Fibroblast of skin of abdomen (primary cell): ENCODE data around the gene PAX2.

ENCODE experiments used
- DNase-seq: peaks from one replicate; pipeline ENCODE4 v3.0.0-alpha.2; 2013

PAX2 gene

GRCh38 chr10:100858747-100859483, 113.5 kb downstream of the PAX2 start:
- no peak for DNase-seq

GRCh38 chr10:100859484-100859763, 114.0 kb downstream of the PAX2 start:
- no peak for DNase-seq

- DNase-seq = no peak
Observed at GRCh38 chr10:100863433-100863832, 118.1 kb downstream of the PAX2 start.

- DNase-seq = no peak
Observed at GRCh38 chr10:100864036-100864885, 118.9 kb downstream of the PAX2 start.

GRCh38 chr10:100864978-100865377, 119.6 kb downstream of the PAX2 start:
- no peak for DNase-seq

- no peak for DNase-seq
Observed at GRCh38 chr10:100866010-100866409, 120.6 kb downstream of the PAX2 start.

GRCh38 chr10:100866575-100867098, 121.3 kb downstream of the PAX2 start:
- DNase-seq = no peak

- no peak for DNase-seq
Observed at GRCh38 chr10:100867261-100867963, 122.0 kb downstream of the PAX2 start.

- DNase-seq = no peak
Observed at GRCh38 chr10:100868382-100868781, 123.0 kb downstream of the PAX2 start.

GRCh38 chr10:100869399-100869798, 124.0 kb downstream of the PAX2 start:
- DNase-seq = no peak

GRCh38 chr10:100872034-100872791, 126.8 kb downstream of the PAX2 start:
- peak; percentile 68 for DNase-seq

GRCh38 chr10:100873146-100873826, 127.9 kb downstream of the PAX2 start:
- DNase-seq = no peak

GRCh38 chr10:100873827-100874326, 128.5 kb downstream of the PAX2 start:
- DNase-seq = no peak

GRCh38 chr10:100874702-100875483, 129.5 kb downstream of the PAX2 start:
- no peak for DNase-seq

GRCh38 chr10:100875484-100876166, 130.2 kb downstream of the PAX2 start:
- no peak for DNase-seq

- DNase-seq = no peak
Observed at GRCh38 chr10:100876585-100877460, 131.4 kb downstream of the PAX2 start.

GRCh38 chr10:100877461-100877850, 132.1 kb downstream of the PAX2 start:
- DNase-seq = no peak

- peak; percentile 75 for DNase-seq
Observed at GRCh38 chr10:100878291-100878910, 133.0 kb downstream of the PAX2 start.
